Stimulated activated CD8-positive, alpha-beta memory T cell treated with anti-CD3 and anti-CD28 coated beads, Interleukin-4, amount 100 ng/mL, for 24 hours (primary cell): ENCODE data around the gene HNRNPH1.

Experiments
- DNase-seq: peaks from one replicate; pipeline ENCODE4 v3.0.0-alpha.2; 2020; ENCODE audit warnings: low read depth

The HNRNPH1 gene

DNA sequence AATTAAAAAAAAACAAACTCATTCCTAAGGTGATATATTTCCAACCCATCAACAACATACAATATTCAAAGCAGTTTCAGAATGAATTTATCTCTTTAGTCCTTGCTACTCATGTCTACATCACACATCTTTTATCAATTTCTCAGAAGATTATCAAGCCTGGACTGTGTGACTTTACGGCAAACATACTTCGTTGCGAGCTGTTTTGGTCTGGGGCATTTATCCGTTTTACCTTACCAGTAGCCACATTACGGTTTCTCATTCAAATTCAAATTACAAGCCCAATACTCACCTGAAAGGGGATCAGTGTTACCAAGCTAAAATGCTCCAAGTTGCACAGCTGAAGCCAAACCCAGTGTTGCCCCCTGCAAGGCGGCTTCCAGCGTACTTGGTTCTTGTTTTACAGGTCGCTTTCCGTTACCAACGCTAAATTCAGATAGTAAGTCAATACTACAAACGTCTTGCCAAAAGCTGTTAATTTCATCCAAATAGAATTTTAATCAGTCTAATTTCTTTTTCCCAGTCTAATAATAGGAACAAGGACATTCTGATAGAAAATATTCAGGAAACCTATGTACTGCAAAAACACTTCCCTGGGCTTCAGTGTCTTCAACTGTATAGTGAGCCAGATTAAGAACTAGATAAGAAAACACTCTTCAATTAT is 1.8 kb downstream of the HNRNPH1 start:
- DNase-seq, result no peak

DNA sequence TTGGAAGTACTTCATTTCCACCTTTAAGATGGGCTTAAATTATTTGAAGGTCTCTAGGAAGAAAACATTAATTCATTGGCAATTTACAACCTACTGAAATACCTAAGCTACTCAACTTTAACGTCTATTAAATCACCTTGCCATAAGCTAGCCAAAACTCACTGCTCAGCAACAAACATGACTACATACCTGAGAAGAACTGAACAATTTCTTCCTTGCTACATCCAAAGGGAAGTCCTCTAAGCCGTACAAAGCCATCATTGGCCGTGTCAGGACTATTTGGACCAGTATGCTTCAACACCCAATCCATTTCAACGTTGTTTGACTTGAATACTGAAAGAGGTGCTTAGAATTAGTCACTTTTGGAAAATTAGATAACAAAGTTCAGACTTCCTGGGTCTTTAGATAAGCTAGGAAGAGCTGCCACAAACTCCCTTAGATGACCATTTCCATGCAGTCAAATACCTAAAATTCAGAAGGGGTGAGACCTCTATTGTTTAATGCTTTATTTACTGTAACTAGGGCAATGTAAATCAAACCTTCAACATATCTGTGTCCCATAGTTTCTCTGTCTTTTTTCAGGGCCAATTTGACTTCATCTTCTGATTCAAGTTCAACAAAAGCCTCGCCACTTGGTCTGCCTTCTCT is 2.6 kb downstream of the HNRNPH1 start:
- DNase-seq, result no peak

DNA sequence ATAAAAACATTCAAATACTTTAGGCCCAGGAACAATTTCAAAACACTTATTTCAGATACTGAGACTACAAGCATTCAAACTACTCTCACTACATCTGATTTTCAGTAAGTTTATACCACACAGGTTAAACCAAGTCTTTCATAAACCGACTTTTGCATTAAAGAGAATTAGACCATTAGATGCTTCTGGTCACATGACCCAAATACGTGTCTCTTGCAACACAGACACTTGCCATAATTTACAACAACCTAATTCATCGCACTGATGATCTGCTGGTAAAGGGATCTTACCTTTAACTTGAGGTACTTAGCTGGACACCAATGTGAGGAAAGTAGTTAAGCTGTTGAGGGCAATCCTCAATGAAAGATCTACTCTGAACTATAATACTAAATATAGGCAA is 3.2 kb downstream of the HNRNPH1 start:
- DNase-seq, result no peak

DNA sequence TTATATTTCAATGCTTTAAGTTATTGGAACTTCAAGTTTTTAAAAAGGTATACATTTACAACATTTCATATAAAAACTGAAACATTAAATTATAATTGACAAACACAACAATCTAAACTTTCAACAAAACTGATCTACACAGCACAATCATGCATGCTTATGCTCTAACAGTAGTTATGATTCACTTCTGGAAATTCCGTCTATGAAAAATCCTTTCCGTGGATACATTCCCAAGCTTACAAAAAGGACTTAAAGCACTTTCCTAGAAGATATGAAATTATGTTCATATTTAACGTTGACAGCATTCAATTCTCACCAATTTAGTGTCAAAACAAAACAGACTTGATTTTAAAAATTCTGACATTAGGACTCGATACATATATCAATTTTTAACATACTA is 3.7 kb downstream of the HNRNPH1 start:
- no peak for DNase-seq

DNA sequence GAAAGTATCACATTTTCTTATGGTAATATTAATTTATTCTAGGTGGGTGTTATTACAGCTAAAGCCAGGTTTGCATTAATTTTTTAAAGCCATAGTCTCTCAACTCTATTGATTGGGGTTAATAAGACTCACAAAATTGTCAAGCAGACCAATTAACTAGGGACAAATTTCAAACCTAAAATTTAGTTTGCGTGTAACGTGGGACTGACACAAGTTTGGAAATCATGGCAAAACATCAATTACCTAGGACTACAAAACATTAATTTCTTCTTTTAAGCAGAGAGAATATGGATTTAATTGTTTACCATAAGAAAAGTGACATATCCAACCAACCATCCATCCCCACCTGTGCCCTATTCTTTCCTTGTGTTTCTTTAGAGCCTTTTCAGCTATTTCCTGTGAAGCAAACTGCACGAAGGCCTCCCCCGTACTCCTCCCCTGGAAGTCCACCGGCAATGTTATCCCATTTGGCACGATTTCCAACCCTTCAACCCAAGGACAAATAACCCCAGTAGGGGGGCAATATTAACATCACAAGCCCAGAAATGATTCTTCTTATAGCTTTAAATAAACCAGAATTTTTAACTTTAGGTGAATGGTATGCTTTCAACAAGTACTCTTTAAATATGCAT is 4.4 kb downstream of the HNRNPH1 start:
- no peak for DNase-seq

DNA sequence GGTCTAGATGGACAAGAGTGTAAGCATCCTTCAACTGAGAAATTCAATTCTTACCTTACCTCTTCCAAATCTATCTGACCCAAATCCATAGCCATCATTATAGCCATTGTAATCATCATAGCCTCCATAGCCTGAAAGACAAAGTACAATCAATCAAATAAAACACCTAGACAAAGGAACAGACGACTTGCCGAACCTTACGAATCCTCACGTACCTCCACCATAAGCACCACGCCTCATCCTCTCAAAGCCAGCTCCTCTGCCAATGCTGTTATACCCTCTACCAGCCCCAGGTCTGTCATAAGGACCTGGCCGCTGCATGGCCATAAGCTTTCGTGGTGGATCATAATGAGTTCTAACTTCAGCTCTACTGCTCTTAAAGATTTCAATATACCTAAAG is 5.5 kb downstream of the HNRNPH1 start:
- DNase-seq, result no peak

DNA sequence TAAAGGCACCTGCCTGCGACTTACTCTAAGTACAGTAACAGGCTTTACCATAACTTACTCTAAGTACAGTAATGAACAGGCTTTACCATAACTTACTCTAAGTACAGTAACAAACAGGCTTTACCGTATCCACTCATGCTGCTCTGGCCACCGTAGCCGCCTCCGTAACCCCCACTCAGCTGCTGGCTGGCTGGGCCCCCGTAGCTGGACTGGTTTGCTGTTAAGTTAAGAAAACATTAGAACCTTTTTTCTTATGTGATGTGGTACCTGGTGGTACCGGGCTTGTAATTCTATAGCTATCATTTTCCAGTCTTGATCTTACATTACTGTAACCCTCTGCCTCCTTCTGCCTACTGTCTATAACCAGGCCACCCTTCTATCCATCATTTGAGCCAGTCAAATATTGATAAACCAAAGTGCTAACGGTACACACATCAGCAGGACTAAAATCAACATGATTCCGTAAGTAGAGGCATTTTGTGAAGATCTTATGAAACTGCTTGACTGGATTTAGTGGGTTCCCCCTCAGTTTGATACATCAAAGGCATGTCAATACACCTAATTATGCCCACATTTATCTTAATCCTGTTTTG is 7.4 kb downstream of the HNRNPH1 start:
- no peak for DNase-seq

DNA sequence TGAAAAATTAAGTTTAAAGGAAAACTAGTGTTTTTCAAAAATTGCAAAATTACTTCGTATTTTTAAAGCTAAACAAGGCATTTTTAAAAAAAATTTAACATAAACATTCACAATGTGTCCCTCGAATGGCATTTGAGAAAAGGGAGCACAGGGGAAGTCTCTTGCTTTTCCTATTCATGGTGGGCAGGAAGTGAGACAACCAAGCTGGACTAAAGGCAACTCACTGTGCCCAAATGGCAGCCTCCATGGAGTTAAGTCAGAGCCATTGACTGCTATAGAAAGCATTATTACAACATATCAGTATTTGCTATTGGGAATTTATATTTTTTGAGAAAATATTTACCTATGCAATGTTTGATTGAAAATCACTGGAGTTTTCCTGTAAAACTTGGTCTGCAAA is 8.3 kb downstream of the HNRNPH1 start:
- DNase-seq, result no peak

DNA sequence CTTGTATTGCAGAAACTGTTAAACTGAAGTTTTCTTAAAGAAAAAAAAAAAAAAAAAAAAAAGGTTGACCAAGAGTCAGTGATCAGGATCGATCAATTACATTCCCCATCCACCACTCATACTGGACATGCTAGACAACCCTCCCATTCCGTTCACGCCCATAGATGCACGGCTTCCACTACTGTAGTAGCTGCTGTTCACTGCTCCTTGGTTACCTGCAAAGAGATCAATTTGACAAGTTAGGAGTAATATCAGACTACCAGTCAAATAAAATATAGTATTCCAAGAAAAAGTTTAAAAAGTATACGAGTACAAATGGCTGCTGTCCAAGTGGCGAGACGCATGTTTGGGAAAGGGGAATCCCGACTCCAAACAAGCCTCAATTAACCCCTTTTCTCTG is 8.7 kb downstream of the HNRNPH1 start:
- DNase-seq, result no peak

DNA sequence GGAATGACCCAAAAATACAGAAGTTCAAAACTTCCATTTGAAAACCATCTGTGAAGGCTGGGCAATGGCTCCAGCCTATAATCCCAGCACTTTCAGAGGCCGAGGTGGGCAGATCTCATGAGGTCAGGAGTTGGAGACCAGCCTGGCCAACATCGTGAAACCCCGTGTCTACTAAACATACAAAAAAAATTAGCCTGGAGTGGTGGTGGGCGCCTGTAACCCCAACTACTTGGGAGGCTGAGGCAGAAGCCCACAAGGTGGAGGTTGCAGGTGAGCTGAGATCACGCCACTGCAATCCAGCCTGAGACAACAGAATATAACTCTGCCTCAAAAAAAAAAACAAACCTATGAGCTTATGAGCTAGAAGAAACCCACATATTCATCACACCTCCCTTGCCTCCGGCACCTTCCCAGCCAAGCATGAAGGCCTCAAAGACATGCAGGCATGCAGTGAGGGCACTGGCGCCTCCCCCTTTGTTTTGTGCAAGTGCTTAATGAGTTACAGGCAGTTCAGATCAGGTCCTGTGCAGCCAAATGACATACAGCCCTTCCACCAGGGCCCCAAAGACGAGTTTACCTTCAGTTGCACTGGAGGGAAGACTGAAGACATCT is 9.9 kb downstream of the HNRNPH1 start:
- DNase-seq, result no peak

DNA sequence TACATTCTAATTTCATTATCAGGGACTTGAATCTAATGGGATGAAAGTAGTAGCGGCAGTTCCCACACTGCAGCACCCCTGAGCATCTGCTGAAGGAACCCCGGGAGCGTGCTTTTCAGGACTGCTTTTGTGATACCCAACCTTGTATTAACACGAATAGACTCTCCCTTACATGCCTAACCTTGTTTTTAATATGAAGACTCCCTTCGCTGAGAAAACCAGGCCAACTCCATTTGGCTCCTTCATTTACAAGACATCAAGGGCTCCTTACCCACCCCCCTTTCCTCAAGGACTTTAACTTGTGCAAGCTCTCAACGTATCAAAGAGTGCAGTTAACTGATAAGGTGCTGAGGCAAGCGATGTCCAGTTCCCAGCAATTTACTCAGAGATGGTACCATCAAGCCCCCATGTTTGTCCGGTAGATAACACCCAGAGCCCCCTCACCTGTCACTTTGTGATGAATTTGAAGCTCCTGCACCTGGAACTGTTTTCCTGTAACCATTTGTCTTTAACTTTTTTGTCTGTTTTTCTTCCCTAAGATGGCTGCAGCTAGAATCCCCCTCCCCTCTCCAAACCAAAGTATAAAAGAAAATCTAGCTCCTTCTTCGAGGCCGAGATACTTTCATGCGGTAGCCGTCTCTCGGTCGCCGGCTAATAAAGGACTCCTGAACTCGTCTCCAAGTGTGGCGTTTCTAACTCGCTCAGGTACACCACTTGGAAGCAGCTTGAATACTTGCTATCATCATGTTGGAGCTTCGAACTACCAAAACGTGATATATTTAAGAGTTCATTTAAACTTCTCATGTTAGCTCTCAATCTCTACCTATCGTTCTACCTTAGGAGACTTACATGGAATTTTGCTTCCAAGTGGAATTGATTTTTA is 10.7 kb downstream of the HNRNPH1 start:
- DNase-seq, result no peak

DNA sequence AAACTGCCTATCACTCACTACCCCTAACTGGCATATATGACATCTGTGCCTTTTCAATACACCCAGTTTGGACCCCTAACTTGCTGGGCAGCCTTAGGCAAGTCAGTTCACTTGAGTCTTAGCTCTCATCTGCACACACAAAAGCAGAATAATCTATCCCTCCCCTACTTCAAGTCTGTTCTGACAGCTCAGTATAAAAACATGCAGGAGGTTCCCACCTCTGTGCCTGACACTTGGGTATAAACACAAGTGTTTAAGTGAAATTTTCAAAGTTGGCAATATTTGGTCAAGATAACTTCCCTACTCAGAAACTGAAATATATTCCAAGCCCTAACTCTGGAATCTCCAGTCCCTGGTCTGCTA is 12.6 kb downstream of the HNRNPH1 start:
- no peak for DNase-seq

DNA sequence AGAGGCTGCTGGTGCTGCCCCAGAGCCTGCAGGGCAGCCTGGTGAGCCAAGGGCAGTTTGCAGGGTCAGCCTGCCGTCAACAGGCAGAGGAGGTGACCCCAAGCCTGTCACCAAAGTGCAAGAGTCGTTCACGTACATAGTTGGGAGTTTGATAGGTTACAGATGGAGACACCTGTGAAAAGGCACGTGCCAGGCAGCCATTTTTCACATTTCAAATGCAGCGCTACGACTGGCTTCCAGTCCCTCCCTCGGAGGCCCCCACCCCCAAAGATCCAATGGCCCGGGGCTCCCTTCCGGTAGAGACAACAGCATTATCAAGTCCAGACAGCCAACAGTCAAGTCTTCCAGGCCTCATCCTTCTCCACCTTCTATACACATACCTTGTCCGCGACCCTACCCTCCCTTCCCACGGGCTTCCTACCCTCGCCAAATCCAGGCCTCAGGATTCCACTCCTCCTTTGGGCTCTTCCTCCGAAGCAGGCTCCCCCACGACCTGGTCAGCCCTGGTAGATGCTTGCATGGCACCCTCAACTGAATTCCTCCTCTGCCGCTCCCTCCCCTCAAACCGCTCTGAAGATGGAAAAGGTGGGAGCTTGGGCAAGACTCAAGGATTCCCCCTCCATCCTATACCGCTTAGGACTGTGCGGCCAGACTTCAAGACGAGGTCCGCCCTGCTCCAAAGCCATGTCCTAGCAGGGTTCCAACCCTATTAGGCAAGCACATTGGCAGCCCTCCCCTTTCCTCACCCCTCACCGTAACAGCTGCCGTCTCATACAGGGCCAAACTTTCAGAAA is 13.2 kb downstream of the HNRNPH1 start:
- DNase-seq, result no peak

DNA sequence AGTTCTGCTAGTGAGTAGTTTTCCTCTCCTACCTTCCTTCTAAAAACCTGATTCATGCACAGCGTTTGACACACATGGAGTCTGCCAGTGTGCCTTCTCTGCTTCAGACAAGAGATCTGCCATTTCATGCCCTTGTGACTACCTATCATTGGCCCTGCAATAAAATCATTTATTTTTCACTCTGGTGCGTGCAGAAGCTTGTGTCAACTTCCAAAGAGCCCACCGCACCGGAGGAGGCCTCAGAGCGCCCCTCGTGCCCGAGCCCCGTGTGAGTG is 13.7 kb downstream of the HNRNPH1 start:
- DNase-seq, result no peak

DNA sequence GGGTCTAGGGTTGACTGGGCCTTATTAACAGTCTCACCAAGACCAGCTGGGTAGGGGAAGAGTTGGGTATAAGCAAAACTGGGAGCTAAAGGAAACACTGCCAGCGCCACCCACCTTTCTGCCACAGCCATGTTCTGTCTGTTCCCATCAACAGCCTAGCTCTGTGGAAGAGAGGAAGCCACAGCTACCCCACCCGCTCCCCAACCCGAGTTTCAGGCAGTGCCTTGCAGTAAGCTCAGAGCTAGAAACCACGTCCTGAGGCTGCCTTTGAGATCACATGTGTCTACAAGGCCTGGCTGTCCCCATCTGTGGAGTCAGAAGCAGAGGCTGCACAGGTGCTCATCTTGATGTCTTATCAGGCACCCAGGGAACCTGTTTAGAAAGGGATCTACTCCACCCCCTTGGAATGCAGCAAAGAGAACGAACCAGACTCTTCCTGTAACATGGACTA is 15.3 kb downstream of the HNRNPH1 start:
- no peak for DNase-seq

DNA sequence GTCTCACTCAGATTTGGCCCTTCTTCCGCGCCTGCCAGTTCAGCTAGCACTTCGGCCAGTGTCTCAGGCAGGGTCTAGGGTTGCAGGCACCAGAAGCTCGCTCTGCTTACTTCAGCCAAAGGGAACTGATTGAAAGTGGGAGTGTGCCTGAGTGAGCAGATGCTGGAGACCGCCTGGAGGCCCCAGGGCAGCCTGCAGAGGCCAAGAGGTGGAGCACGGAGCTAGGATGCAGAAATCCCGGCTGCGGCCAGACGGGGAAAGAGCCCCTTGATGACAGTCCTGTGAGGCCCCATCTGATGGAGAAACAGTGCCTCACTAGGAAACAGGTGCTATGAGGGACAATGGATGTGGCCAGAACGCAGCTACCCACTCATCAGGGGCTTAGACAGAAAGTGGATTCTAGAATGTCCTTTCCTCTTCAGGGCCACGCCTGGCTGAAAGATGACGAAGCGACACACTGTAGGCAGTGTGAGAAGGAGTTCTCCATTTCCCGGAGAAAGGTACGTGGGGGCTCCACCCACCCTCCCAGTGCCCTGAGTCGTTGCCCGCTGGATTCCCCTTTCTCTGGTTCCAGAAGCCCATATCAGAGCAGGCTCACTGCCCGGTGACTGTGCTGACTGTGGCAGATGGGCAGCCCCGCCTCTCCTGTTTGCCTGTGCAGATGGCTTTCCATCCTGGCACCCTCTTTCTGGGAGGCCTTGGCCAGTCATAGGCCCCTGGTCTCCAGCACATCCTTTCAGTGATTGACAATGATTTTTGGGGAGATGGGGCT is 16.1 kb downstream of the HNRNPH1 start:
- no peak for DNase-seq

DNA sequence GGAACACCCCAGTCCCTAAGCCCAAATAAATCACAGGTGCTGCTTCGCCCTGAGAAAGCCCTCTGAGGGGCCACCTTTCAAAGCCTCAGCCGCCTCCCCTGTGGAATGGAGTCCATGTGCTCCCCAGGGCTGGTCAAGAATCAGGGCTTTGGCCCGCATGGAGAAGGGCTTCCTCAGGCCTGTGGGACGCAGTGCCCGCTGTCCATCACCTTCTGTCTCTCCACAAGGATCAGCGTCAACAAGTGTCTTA is 16.6 kb downstream of the HNRNPH1 start:
- DNase-seq, result no peak

DNA sequence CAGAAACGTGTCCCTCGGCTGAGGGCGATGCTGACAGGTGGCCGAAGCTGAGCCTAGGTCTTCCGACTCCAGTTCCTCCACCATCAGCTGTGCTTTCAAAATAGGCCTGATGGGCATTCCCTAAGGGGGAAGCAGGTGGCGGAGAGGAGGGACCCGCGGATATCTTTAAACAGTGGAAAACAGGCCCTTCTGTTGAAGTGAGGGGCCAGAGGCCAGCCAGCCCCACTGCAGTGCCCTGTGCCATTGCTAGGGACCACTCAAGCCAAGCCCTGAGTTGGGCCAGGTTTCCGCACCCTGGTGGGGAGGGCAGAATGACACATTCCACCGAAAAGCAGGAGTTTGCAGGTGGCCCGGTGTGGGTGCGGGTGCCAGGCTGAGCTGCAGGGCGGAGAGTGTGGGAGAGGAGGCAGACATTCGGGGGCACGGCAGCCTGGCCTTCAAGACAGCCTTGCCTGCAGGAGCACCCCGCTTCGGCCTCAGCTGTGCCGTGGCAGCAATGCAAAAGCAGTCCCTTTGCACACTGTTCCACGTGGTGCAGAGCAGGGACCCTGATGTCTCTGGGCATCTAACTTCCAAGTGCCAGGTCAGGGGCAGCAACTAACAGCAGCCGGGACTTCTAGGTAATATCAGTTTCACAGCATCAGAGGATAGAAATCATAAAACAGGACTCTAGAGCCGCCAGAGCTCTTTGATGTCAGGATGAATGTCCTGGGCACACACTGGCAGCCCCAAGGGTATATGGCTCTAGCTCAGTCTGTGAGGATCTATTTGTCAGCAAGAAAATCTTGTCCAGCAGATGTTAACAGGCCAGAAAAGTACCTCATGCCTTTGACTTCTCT is 17.2 kb downstream of the HNRNPH1 start:
- no peak for DNase-seq

DNA sequence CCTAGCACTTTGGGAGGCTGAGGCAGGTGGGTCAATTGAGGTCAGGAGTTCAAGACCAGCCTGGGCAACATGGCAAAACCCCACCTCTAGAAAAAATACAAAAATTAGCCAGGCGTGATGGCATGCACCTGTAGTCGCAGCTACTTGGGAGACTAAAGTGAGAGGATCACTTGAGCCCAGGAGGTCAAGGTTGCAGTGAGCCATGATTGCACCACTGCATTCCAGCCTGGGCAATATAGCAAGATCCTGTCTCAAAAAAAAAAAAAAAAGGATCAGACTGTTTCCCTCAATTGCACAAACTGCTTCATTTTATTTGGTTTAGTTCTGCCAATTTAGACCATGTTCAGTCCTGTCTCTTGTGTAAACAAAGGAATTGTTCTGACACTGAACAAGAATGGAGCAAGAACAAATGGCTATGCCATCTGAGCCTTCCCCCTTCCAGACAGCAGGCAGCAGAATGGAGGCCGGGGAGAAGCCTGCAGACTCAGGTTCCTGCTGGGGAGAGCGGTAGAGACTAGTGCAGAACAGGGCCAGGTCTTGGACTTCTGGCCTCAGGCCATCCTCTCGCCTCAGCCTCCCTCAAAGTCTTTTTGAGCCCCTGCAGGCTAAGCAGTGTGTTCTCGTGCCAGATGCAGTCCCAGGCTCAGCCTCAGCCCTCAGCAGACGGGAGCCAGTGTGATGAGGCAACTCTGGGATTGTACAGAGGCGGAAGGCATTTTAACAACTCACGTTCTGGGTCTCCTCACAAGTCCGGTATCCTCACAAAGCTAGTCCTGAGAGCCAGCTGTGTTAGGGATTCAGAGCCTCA is 18.2 kb downstream of the HNRNPH1 start:
- no peak for DNase-seq
